GM21619 (cell line): ENCODE results near the gene CD7.

Experiments used
- ATAC-seq: cut with Tn5 transposase; IDR thresholded peaks from one replicate; pipeline ENCODE4 v1.9.1; 2021; ENCODE audit not compliant: unreplicated experiment

Gene CD7

DNA sequence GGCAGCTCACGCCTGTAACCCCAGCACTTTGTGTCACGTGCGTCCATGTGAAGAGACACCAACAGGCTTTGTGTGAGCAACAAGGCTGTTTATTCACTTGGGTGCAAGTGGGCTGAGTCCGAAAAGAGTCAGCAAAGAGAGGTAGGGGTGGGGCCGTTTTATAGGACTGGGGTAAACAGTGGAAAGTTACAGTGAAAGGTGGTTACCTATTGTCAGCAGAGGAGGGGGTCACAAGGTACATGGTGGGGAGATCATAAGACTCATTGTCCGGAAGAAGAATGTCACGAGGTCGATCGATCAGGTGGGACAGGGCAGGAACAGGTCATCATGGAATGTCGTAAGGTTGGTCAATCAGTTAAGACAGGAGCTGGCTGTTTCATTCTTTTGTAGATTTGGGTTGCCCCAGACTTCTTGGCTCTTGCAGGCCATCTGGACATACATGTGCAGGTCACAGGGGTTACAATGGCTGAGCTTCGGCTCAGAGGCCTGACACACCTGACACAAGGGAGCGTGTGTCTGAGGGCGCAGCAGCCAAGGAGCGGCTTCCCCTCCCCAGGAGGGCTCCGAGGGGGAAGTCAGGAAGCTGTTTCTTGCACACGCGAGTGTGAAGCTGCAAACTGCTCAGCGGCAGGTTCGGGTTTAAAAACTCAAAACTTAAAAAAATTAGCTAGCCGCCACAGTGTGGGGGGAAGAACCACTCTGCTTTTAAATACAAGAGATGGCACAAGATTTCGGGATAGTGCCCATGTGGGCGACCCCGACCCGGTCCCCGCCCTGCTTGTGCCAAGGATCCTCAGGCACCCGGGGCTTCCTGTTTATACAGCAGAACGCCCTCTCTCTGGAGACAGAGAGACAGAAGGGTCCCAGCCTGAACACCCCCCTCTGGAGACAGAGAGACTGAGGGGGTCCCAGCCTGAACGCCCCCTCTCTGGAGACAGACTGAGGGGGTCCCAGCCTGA lies 29.2 kb upstream of the CD7 start:
- no peak for ATAC-seq

DNA sequence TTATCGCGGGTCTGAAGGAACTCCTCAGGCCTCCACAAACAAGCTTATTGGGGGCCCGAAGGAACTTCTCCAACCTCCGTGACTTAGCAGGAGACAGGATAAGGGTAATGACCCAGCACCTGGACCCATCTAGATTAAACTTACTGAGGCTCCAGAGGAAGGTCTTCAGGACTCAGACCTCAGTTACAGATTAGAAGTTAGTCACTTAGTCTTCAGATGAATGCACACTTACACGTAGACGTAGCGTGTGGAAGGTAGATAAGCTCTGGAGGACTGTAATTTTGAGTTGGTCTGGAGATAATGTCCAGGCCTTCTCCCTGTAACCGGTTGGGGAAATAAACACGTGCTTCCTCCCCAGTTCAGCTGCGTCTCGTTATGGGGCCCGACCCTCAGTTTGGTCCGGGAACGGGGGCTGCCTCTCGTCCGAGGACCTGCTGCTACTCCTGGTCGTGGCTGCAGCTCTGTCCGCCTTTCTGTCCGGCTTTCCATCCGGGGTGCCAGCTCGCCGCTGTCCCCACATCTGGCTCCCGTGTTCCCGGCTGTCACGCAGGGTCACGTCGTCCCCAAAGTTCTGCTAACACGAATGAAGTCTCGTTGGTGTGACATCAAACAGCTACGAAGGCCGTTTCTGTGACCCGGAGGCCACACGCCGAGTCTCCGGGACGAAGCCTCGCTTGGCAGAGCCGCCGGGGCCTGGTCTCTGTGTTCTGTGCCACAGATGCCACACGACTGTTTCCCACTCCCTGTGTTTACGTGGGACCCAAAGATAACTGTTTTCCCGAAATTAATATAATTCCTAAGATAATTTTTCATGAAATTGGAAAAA lies 28.0 kb upstream of the CD7 start:
- ATAC-seq = no peak

DNA sequence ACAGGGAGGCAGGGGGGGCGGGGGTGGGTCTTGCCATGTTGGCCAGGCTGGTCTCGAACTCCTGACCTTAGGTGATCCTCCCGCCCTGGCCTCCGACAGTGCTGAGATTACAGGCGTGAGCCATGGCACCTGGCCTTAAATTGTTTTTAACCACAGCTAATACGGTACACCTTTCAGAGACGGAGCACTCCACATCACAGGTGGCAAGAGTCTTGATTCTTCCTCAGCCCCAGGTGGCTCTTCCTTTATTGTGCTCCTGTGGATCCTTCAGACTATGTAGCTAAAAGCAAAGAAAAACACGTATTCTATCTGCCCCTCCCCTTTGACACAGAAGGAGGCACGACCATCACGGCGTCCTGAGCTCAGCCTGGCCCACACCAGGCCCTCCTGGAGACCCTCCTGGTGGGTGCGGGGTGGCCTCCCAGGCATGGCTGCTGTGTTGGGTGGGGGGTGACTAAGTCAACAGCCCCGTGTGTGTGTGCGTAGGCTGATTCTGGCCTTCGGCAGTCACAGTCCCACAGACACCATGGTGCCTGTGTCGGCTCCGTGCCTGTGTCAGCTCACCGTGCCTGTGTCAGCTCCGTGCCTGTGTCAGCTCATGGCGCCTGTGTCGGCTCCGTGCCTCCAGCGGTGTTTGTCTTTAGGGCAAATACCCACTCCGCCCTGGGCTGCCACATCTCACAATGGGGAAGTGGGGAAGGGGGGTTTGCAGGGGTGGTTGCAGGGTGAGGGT lies 26.9 kb upstream of the CD7 start:
- no peak for ATAC-seq

DNA sequence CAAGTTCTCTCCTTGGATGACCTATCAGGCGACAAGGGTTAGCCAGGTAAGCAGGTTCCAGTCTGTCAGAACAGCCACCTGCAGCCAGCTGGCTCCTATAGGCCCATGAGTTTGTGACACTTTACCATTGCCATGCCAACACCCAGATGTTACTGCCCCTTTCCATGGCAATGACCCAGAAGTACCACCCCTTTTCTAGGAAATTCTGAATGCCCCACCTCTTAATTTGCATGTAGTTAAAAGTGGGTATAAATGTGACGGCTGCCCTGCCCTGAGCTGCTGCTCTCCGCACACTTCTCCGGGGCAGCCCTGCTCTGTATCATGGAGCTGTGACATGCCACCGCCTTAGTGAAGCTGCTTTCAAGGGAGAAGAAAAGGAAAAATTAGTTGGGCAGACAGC lies 26.2 kb upstream of the CD7 start:
- ATAC-seq = no peak

DNA sequence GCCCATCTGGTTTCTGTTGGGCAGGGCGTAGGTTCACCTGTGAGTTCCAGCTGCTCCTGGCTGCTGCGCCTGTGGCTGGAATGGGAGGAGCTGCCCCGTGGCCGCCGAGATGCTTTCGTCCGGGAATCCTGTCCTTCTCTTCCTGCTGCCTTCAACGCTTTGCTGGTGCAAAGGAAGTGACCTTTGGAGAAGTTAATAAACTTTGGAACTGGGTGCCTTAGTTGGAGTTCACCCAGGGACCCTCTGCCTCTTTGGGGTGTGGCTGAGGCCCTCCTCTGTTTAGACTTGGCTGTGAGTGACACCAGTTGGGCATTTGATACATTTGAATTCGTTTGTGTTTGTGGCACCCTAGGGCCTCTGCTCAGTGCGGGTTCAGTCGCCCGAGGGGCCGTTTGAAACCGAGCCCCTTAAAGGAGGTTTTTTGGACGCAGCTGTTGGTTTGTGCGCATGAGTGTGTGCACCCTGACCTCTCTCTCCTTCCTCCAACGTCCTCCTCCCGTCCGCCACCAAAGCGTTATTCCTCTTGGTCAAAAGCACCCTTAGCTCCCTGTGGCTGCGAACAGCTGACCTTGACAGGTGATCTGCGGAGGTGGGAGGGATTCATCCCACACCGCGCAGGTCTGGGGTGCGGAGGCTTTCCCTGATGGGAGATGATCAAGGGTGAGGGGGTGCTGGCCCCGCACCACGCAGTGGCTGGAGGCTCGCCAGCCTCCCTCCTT lies 25.1 kb upstream of the CD7 start:
- ATAC-seq = no peak

DNA sequence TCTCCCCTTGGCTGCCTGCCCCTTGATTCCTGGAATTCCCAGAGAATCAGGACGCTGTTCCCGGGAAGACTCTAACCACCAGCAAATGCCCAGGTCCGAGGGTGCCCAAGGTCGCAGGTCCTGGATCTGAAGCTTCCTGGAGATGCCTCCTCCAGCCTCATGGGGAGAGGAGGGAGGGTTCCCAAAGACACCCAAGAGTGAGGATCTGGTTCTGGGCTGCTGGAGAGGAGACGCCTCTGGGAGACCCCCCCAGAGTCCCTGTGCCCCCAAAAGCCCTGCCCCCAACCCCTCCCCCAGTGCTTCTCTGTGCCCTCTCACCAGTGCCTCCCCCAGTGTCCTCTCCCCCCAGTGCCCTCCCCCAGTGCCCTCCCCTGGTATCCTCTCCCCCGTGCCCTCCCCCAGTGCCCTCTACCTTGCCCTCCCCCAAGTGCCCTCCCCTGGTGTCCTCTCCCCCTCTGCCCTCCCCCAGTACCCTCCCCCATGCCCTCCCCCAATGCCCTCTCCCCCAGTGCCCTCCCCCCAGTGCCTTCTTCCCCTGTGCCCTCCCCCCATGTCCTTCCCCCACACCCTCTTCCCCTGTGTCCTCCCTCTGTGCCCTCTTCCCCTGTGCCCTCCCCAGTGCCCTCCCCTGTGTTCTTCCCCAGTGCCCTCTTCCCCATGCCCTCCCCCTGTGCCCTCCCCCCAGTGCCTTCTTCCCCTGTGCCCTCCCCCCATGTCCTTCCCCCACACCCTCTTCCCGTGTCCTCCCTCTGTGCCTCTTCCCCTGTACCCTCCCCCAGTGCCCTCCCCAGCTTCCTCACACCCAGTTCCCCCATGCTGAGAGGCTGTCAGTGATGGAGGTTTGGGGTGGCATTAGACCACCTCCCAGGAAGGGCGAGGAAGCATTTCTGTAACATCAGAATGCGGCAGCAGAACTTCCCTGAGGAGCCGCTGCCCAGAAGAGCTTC lies 22.5 kb upstream of the CD7 start:
- no peak for ATAC-seq

DNA sequence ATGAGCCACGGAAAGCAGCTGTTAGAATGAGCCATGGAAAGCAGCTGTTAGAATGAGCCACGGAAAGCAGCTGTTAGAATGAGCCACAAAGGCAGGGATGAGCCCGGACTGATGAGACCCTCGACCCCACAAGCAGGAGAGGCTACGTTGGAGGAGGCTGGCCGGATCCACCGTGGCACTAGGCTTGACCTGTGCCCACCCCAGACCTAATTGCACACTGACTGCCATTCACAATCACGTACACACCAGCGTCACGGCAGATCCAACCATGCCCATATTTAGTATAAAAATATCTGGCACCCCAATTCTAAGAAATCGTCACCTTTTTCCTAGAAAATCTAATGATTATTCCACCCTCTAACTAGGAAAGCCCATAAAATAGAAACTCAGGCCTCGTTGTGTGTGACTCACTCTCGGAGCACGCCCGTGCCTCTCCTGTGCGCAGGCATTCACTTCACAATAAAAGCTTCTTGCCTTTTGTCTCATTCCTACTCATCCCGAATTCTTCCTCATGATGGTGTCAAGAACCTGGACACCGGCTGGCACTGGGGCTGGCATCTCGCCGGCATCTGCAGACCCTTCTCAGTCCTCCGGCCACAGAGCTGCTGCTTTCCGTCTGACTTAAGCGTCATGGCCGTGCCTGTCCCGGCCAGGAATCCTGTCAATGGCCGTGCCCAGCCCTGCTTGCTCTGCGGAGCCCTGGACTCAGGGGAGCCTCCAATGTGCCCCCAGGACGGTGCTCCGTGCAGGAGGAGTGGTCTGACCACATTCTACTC lies 21.6 kb upstream of the CD7 start:
- ATAC-seq = no peak

DNA sequence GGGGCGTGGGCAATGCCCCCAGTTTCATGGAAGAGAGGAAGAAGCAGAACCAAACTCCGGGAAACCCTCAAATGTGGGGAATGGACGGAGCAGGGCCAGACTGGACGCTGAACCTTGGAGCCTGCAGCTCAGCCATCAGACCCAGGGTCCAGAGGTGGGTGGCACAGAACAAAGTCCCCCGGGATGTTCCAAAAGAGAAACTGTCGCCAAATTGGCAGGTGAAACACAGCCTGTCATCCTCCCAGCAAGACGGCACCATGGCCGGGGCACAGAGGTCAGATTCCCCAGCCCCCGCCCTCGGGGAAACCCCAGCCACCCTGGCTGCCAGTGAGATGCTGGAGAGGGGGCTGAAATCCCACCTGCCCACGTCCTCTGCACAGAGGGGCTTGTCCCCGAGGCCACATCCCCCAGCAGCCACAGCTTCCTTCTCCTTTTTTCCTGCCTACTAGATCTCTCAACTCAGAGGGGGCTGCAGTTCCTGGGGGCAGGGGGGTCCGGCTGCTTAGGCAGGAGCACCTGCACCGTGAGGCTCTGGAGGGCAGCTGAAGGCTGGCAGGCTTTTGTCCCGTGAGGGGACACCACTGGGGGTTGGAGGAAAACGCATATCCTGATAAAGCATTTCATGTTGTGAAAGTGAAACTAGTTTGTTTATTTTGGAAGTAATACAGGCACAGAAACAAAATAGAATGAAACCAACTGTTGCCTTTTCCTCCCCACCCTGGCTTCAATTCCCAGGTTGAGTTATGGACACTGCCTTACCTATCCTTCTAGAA lies 17.4 kb upstream of the CD7 start:
- ATAC-seq = no peak

DNA sequence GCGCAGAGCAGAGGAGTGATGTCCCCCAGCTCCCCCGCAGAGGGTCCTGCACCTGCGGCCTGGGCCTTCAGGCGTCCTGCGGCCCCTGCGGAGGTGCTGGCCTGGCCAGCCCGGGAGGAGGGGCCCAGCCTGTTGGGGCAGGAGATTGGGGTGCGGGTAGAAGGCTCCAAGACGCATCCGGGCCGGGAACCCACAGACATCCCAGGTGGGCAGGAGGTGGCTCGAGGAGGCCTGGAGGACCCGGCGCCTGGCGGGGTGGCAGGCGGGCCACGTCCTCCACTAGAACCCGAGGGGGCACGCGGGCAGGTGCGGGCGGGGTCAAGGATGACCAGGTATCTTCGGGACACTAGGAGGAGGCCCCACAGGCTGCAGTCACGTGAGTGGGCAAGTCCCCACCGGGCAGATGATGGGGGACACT lies 16.8 kb upstream of the CD7 start:
- no peak for ATAC-seq

DNA sequence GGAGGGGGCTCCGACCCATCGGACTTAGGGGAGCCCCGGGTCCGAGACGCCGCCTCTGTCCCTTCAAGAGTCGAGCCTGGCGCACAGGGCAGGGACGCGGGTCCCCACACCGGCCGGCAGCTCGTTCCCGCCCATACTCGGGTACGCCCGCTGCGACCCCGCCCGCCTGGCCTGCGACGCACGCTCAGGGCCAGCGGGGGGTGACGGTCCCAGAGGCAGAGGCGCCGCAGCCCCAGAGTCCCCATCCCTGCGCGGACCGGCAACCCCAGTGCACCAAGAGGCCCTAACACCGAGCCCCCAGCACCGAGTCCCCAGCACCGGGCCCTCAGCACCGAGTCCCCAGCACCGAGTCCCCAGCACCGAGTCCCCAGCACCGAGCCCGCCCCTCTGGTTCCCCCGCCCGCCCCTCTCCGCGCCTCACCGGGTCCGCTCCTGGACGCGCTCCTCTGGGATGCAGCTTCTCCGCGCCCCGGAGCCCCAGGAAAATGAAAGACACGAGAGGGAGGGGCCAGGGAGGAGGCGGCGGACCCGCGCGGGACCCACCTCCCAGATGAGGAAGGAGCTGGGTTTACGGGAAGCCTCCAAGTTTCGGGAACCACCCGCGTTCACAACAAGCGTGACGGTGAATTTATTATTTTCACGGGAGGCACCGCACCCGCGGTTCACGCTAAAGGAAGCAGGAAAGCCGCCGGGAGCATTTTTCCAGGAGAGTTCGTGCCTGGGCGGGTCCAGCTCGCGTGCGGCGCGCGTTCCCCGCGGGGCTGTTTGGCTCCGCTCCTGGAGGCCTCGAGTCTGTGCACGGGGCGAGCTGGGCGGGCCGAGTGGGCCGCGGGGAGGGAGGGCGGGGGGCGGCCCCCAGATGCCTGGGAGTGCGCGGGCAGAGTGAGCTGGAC lies 16.1 kb upstream of the CD7 start, which contains the start of gene SECTM1:
Gene SECTM1, minus strand, starts transcription at position 488 of the 893 bp plus-strand sequence. CDS start 6,526 bp downstream, outside the sequence.
- no peak for ATAC-seq

DNA sequence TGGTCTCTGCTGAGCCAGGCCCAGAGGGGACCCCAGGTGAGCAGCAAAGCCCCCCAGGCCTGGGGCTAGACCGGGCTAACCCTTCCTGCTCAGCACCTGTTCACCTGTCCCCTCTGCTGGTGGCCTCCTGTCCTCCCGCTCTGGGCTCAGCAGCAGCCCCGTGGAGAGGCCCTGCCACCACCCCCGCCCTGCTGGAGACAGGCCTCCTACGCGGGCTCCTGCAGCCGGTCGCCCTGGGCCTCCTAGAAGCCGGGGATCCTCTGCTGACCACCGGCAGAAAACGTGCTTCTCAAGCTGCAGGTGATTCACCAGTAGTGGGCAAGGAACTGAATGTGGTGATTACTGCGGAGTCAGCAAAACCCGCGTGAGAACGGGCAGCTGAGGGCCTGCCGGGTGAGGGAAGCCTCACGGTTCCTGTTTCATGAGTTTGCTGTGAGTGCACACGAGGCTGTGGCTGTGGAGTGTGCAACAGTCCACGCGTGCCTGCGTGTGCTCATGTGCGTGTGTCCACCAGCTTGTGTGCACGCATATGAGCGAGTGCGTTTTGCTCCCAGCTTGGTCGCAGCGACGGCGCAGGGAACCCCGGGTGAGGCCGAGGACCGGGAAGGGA lies 15.4 kb upstream of the CD7 start:
- ATAC-seq = no peak

DNA sequence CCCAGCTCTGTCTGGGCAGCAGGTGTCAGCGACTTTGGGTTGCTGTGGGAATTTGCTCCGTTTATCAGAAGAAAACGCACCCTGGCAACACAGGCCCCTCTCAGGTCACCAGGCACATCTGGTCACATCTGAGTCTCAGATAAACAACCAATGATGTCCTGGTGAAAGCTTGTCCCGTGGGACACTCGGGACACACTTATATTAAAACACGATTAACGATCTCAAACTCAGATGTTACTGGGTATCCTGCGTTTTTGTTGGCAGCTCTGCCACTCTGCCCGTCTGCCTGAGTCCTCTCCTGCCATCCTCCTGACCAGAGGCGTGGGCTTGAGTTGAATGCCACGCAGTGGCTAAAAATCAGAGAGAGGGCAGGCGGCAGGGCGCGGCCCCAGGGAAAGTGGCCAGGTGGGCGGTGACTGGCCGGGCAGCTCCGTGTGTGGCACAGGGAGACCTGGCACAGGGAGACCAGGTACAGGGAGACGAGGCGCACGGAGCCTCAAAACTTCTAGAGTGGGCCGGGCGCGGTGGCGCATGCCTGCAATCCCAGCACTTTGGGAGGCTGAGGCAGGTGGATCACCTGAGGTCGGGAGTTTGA lies 14.0 kb upstream of the CD7 start:
- no peak for ATAC-seq

DNA sequence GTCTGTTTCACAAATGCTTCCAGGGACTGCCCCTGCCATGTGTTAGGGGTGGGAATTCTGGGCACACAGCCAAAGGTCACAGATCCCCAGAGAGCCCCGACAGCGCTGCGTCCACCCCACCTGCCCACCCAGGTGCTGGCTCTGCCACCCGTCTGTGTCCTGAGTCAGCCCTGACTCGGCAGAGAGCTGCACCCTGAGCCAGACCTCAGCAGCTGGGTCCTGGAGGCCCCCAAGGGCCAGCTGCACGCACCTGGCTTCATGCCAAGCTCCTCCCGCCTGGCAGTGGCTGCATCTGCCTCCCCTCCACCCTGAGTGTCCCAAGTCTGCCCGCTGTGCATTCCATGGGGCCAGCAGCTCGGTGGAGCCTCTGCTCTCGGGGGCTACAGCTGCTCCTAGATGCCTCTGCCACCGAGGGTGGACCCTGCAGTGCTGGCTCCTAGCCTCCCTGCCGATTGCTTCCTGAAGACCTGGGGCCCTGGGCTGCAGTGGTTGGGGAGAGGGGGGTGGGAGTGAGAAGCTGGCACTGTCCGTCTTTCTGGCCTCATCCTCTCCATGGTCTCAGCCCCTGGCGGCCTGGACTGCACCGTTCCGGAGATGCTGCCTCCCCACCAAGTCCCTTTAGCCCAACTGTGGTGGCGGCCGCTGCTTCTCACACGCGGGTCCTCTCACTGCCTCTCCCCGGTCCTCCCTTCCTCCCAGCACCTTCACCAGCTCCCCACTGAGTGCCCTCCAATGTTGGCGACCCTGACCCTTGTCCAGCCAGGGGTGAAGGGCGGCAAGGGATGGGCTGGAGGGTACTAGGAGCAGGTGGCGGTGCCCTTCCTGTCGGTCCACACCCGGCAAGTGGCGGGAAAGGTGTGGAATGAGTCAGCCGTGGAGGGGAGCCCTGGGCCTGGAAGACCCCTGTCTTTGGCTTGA lies 13.2 kb upstream of the CD7 start:
- no peak for ATAC-seq

DNA sequence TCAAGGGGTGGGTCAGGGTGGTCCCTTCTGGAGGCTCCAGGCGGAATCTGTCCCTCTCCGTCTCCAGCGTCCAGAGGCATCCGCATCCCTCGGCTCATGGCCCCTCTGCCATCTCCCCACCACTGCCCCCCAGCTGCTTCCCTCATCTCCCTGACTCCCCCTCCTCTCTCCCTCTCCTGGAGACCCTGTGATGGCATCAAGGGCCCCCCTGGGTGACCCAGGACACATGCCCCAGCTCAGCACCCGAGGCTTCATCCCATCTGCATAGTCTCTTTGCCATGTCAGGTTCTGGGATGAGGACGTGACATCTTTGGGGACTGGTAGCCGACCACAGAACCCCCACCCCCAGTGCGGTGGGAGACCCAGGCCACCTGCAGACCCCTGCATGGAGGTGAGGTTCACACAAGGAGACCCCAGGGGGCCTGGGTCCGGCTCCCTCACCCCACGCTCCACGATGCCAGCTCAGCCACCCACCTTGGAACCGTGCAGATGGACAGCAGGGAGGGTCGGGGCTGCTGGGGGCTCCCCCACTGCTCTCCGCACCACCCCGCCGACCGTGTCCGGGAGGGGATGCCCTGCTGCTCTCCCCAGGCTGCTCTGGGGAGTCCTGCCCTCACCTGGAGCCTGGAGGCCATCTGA lies 12.4 kb upstream of the CD7 start:
- no peak for ATAC-seq
